Activated T-helper 1 cell treated with anti-CD3 and anti-CD28 coated beads, Interleukin-12 subunit alpha, Interleukin-12 subunit beta, Interleukin-2, Interleukin-4 antibody, amounts not matched to agents 30 ng/mL and 10 ng/mL and 1 ng/mL, durations not matched to agents 14 hours and 24 hours and 36 hours (primary cell): ENCODE measurements around the gene FAM110A. TPM values are rescaled to one million over a fixed set of nuclear protein-coding genes. Genes with fewer than 3 reads are reported as not detected.
A peak's percentile ranks its signal among the peaks of the same experiment; 100 is the strongest.

Source experiments
- DNase-seq: peaks from one replicate; pipeline ENCODE4 v3.0.0; 2021; ENCODE audit warnings: low spot score
- H3K27ac Mint-ChIP-seq: one replicate; pipeline ENCODE4 v1.8.0; 2021; ENCODE audit warnings: mild to moderate bottlenecking, mixed read lengths
- H3K27me3 Mint-ChIP-seq: one replicate; pipeline ENCODE4 v1.8.0; 2022; ENCODE audit warnings: mild to moderate bottlenecking, moderate library complexity, mixed read lengths; ENCODE audit not compliant: insufficient read depth
- H3K36me3 Mint-ChIP-seq: one replicate; pipeline ENCODE4 v1.8.0; 2021; ENCODE audit warnings: low read depth, mixed read lengths
- H3K4me1 Mint-ChIP-seq: one replicate; pipeline ENCODE4 v1.8.0; 2021; ENCODE audit warnings: low read depth, mixed read lengths
- H3K4me3 Mint-ChIP-seq: one replicate; pipeline ENCODE4 v1.8.0; 2021; ENCODE audit warnings: mild to moderate bottlenecking, moderate library complexity, mixed read lengths
- H3K9me3 Mint-ChIP-seq: one replicate; pipeline ENCODE4 v1.8.0; 2021; ENCODE audit warnings: mixed read lengths
- intact Hi-C: fragments of 100-400 bp; cut with micrococcal nuclease; formaldehyde crosslinking; loops from one replicate; pipeline ENCODE4 v1.15.1; 2024
- total RNA-seq: library from RNA; stranded (reverse); gene quantifications from 2 replicates; pipeline ENCODE4 v1.2.3, GENCODE V29; 2022

Gene FAM110A
- total RNA-seq, 1 donor from 2014 or later: 21.1 TPM

GRCh38 chr20:853406-853996, 20.0 kb downstream of the FAM110A start:
- H3K4me1 Mint-ChIP-seq: peaks cover 79% of the 10 kb centered on the region
- H3K9me3 Mint-ChIP-seq: peaks cover 14% of the 10 kb centered on the region
- no peak for DNase-seq
- intact Hi-C loops: no loop called here
- H3K36me3 Mint-ChIP-seq: peaks cover 33% of the 10 kb centered on the region
- no peak overlapping the region for H3K4me3 Mint-ChIP-seq
- H3K27me3 Mint-ChIP-seq: no peaks in the 10 kb centered on the region
- peak overlapping the region; percentile 71 for H3K27ac Mint-ChIP-seq

DNA sequence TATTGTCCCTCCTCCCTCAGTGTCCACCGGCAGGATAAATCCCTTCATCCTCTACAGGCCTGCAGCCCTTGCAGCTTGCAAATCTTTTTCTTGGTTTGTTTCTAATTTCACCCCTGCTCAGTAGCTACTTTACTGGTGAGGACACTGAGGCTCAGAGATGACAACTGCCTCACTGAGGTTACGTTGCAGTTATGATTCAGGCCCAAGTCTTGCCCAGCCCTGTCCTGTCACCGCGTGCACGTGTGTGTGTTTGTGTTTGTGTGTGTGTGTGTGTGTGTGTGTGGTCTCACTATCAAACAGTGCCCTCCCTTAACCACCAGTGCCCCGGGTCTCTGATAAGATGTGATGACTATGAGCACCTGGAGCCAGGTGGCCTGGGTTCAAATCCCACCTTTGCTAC, 21.1 kb downstream of the FAM110A start:
- DNase-seq: no peak
- no peak overlapping the region for H3K4me3 Mint-ChIP-seq
- intact Hi-C loops: no loop called here
- peak overlapping the region; percentile 15 for H3K27ac Mint-ChIP-seq
- H3K9me3 Mint-ChIP-seq: peaks cover 14% of the 10 kb centered on the region
- peaks cover 89% of the 10 kb centered on the region for H3K4me1 Mint-ChIP-seq
- H3K36me3 Mint-ChIP-seq: peaks cover 31% of the 10 kb centered on the region
- no peaks in the 10 kb centered on the region for H3K27me3 Mint-ChIP-seq

- peaks cover 89% of the 10 kb centered on the region for H3K4me1 Mint-ChIP-seq
- peaks cover 32% of the 10 kb centered on the region for H3K36me3 Mint-ChIP-seq
- intact Hi-C loops: no loop called here
- DNase-seq: no peak
- H3K9me3 Mint-ChIP-seq: peaks cover 10% of the 10 kb centered on the region
- H3K27me3 Mint-ChIP-seq: no peaks in the 10 kb centered on the region
- no peak overlapping the region for H3K4me3 Mint-ChIP-seq
- peak overlapping the region; percentile 35 for H3K27ac Mint-ChIP-seq
Measured at GRCh38 chr20:855466-856360, 22.2 kb downstream of the FAM110A start.

GRCh38 chr20:856361-856775, 22.9 kb downstream of the FAM110A start:
- H3K9me3 Mint-ChIP-seq: peaks cover 4% of the 10 kb centered on the region
- peak overlapping the region; percentile 35 for H3K27ac Mint-ChIP-seq
- no peaks in the 10 kb centered on the region for H3K27me3 Mint-ChIP-seq
- intact Hi-C loops: no loop called here
- peak overlapping the region; percentile 43 for H3K4me3 Mint-ChIP-seq
- peaks cover 82% of the 10 kb centered on the region for H3K4me1 Mint-ChIP-seq
- H3K36me3 Mint-ChIP-seq: peaks cover 26% of the 10 kb centered on the region
- DNase-seq: no peak

DNA sequence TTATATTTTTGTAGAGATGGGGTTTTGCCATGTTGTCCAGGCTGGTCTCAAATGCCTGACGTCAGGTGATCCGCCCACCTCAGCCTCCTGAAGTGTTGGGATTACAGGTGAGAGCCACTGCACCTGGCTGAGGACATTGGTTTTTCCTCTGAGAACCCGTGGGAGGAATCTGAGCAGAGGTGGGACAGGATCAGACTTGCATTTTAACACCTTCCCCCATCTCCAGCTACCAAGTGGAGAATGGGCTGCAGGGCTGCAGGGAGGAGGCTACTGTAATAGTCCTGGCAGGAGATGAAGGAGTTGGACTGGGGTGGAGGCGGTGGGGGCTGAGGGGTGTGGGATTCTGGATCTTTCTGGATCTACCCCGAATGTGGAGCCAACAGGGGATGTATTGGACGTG, 24.5 kb downstream of the FAM110A start:
- peaks cover 70% of the 10 kb centered on the region for H3K4me1 Mint-ChIP-seq
- H3K9me3 Mint-ChIP-seq: peaks cover 4% of the 10 kb centered on the region
- H3K4me3 Mint-ChIP-seq: no peak overlapping the region
- no peaks in the 10 kb centered on the region for H3K27me3 Mint-ChIP-seq
- no peak for DNase-seq
- peaks cover 15% of the 10 kb centered on the region for H3K36me3 Mint-ChIP-seq
- H3K27ac Mint-ChIP-seq: peak overlapping the region; percentile 19
- intact Hi-C loops: loop anchor here (2.0 kb wide), 1 partner anchor 13 kb away; no protein-coding TSS in a partner anchor

DNA sequence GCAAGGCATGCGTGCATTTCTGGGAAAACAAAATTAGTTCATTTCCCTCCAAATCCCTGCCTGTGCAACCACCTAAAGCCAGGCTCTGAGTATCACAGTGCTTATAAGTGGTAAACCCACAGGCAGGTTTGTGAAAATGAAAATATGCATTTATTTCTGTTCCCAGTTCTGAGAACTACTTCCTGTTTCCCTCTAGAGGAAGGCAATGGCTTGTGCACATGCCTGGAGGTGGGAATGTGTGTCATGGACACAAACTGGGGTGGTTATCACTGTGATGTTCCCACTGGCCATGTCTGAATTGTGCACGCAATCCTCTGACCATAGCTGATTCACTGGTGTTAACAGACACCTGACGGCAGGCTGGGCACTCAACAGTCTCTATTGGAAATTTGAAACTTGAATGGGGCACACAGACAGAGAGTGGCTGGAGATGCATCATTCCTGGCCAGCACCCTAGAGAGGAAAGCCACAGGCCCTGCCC, 26.3 kb downstream of the FAM110A start:
- Mint-ChIP-seq H3K27ac (peak overlapping the region; percentile 6), H3K9me3 (no peaks in the 10 kb centered on the region), H3K36me3 (peaks cover 11% of the 10 kb centered on the region), H3K27me3 (no peaks in the 10 kb centered on the region), H3K4me3 (no peak overlapping the region), H3K4me1 (peaks cover 64% of the 10 kb centered on the region)
- no peak for DNase-seq
- intact Hi-C loops: loop anchor here (2.0 kb wide), 1 partner anchor 15 kb away; no protein-coding TSS in a partner anchor

DNA sequence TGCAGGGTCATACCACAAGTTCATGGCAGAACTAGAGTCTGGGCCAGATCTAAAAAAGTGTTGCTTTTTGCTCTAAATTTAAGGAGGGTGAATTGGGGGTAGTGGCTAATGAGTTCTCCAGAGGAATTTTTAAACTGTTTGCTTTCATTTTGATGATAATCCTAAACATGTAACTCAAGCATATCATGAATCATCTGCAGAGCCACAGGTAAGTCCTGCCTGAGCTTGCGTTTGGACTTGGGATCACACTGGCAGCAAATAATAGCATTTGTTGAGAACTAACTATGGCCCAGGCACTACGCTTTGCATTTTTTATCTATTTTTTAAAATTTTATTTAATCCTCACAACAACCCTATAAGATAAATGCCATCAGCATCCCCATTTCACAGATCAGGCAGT, 27.4 kb downstream of the FAM110A start:
- intact Hi-C loops: no loop called here
- Mint-ChIP-seq H3K36me3 (peaks cover 11% of the 10 kb centered on the region), H3K9me3 (no peaks in the 10 kb centered on the region)

DNA sequence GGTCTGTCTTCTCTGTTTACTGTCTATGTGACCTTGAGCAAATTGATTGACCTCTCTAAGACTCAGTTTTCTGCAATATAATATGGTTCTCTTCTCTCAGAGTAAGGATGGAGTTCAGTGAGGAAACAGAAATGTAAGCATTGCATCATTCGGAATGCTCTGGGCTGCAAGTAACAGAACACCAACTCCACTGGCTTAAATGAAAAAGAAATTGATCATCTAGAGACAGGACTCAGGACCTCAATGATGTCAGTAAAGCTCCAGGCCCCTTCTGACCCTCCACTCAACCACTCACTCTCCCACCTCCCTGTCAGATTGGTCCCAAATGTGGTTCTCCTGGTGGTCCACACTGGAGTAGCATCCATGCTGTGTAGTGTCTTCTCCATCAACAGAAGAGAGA, 31.9 kb downstream of the FAM110A start:
- intact Hi-C loops: no loop called here
- Mint-ChIP-seq H3K4me1 (peaks cover 12% of the 10 kb centered on the region), H3K27ac (no peak overlapping the region), H3K4me3 (no peak overlapping the region), H3K36me3 (peaks cover 1% of the 10 kb centered on the region), H3K27me3 (peaks cover 4% of the 10 kb centered on the region), H3K9me3 (no peaks in the 10 kb centered on the region)
- DNase-seq: no peak

More for the DNA sequence above, 27.4 kb downstream of the FAM110A start:
- no peak for DNase-seq
- peaks cover 58% of the 10 kb centered on the region for H3K4me1 Mint-ChIP-seq
- no peak overlapping the region for H3K27ac Mint-ChIP-seq
- H3K27me3 Mint-ChIP-seq: no peaks in the 10 kb centered on the region
- H3K4me3 Mint-ChIP-seq: no peak overlapping the region

DNA sequence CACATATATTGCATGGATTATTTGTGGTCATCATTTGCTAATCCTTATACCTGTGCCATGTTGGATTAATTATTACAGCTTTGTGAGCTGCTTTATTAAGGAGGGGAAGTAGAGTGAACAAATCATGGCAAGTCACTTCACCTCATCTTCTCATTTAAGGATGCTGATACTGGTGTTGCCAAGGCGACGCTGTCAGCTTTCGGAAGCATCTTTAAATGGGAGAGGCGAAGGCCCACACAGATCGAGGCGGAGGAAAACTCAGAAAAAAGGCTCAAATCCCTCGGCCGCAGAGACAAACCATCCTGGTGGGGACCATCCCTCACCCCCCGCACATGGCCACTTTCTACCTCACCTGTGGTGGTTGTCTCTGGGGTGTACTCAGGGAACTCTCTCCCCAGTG, 34.8 kb downstream of the FAM110A start:
- intact Hi-C loops: no loop called here
- no peaks in the 10 kb centered on the region for H3K36me3 Mint-ChIP-seq
- H3K9me3 Mint-ChIP-seq: no peaks in the 10 kb centered on the region
- peaks cover 7% of the 10 kb centered on the region for H3K4me1 Mint-ChIP-seq
- no peak overlapping the region for H3K27ac Mint-ChIP-seq
- H3K27me3 Mint-ChIP-seq: peaks cover 4% of the 10 kb centered on the region
- no peak overlapping the region for H3K4me3 Mint-ChIP-seq
- DNase-seq: no peak

DNA sequence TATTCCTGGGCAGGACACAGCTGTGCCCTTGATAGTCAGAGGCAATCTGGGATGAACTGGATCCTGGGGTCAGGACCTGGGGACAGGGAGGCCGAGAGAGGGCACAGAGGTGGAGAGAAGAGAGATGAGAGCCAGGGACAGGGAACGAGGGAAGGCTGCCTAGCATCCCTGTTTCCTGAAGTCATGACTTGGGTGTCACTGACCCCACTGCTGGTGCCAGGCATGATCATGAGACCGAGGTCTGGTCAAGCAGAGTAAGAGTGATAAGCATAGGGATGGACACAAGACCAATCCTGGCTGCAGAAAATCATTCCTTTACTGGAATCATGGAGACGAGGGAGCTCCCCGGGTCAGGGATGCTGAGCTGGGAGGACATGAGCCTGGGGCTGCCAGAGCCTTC, 36.1 kb downstream of the FAM110A start:
- Mint-ChIP-seq H3K27ac (no peak overlapping the region), H3K9me3 (no peaks in the 10 kb centered on the region), H3K27me3 (peaks cover 4% of the 10 kb centered on the region), H3K4me3 (no peak overlapping the region), H3K4me1 (no peaks in the 10 kb centered on the region), H3K36me3 (no peaks in the 10 kb centered on the region)
- intact Hi-C loops: no loop called here
- DNase-seq: no peak

GRCh38 chr20:870758-871157, 37.2 kb downstream of the FAM110A start:
- no peak for DNase-seq
- Mint-ChIP-seq H3K36me3 (no peaks in the 10 kb centered on the region), H3K27me3 (peaks cover 4% of the 10 kb centered on the region), H3K9me3 (no peaks in the 10 kb centered on the region), H3K4me3 (no peak overlapping the region), H3K4me1 (no peaks in the 10 kb centered on the region), H3K27ac (no peak overlapping the region)
- intact Hi-C loops: no loop called here

DNA sequence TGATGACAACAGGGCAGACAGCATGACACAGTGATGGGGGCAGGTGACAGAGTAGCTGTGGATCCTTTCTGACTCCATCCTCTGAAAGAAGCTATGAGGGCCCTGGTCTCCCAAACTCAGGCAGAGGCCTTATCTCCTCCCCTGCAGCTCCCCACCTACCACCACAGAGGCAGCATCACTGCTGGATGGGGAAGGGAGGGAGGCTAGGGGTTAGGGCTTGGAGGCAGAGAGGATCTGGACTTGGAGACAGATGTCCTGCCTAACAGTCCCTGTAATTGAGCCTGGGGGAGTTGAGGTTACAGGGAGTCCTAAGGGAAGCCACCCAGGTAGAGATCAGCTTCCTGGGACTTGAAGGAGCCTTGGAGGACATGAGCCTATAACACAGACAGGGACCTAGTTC, 37.9 kb downstream of the FAM110A start:
- intact Hi-C loops: no loop called here
- no peaks in the 10 kb centered on the region for H3K4me1 Mint-ChIP-seq
- no peak for DNase-seq
- H3K36me3 Mint-ChIP-seq: no peaks in the 10 kb centered on the region
- no peak overlapping the region for H3K27ac Mint-ChIP-seq
- peaks cover 4% of the 10 kb centered on the region for H3K27me3 Mint-ChIP-seq
- H3K4me3 Mint-ChIP-seq: no peak overlapping the region
- no peaks in the 10 kb centered on the region for H3K9me3 Mint-ChIP-seq

GRCh38 chr20:871948-872347, 38.4 kb downstream of the FAM110A start:
- Mint-ChIP-seq H3K9me3 (no peaks in the 10 kb centered on the region), H3K36me3 (no peaks in the 10 kb centered on the region), H3K4me1 (no peaks in the 10 kb centered on the region), H3K27me3 (peaks cover 4% of the 10 kb centered on the region), H3K4me3 (no peak overlapping the region), H3K27ac (no peak overlapping the region)
- no peak for DNase-seq
- intact Hi-C loops: no loop called here
